GM18498 (cell line): ENCODE results near the gene CILP2.

ENCODE experiments used
- ATAC-seq: cut with Tn5 transposase; IDR thresholded peaks from one replicate; pipeline ENCODE4 v1.9.1; 2021; ENCODE audit warnings: mild to moderate bottlenecking, moderate library complexity; ENCODE audit not compliant: unreplicated experiment

Gene CILP2

GRCh38 chr19:19562665-19563347, 24.7 kb downstream of the CILP2 start:
- ATAC-seq: no peak

GRCh38 chr19:19563348-19563848, 25.3 kb downstream of the CILP2 start:
- no peak for ATAC-seq

- no peak for ATAC-seq
Observed at GRCh38 chr19:19566306-19566705, 28.2 kb downstream of the CILP2 start.

GRCh38 chr19:19567391-19567790, 29.3 kb downstream of the CILP2 start:
- ATAC-seq: no peak

- no peak for ATAC-seq
Observed at GRCh38 chr19:19568802-19569756, 31.0 kb downstream of the CILP2 start.

DNA sequence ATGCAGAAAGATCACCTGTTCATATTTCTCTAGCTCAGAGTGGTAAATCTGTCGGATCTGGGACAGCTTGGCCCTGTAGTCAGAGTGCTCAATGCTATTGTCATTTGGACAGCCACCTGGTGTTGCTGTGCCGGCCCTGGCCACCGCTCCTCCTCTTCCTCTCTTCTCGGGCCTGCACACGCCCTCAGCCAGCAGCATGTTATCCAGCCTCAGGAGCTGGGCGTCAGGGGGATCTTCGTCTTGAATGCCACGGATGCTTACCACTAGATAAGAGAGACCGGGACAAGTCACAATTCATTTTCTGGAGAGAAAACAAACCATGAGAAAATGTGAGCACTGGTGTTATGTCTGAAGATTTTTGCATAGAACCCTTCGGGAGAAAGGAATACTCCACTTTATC, 32.5 kb downstream of the CILP2 start:
- no peak for ATAC-seq

- ATAC-seq: no peak
Observed at GRCh38 chr19:19571071-19571786, 33.2 kb downstream of the CILP2 start.

DNA sequence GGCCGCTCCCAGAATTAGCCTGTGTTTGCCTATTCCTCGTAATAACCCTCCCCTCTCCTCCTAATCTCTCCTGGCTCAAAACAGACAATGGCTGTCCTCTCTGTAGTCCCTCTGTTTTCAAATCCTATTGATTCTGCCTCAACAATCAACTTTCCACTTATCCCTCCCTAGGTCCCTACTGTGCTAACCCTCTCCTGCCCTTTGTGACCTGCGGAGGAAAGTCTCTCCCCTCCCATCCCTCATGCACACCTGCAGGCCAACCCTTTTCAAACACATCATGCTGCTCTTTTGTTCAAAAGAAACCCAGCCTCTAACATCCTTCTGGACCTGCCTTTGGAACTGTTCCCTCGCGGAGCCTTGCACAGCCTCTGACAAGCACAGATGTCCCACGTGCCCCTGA, 37.3 kb downstream of the CILP2 start:
- ATAC-seq: no peak

GRCh38 chr19:19578252-19578651, 40.2 kb downstream of the CILP2 start:
- no peak for ATAC-seq

GRCh38 chr19:19579533-19580361, 41.7 kb downstream of the CILP2 start:
- ATAC-seq: no peak

- ATAC-seq: no peak
Observed at GRCh38 chr19:19580418-19580817, 42.4 kb downstream of the CILP2 start.

DNA sequence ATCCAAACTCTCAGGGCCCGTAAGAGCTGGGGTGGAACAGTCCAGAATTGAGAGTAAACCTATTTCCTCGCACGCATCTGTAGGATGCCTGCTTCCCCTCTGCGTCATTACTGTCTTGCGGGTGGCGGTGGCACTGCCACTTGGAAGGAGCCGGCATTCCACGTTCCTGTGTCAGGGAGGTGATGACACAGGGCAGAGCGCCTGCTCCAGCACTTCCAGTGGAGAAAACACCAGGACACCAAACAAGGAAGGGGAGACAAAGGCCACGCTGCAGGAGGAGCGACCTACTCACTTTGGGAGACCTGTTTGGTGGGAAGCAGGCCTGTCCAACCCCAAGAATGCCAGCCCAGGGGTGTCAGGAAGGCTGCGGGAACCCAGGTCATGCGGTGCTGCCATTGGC, 43.3 kb downstream of the CILP2 start:
- ATAC-seq: no peak

DNA sequence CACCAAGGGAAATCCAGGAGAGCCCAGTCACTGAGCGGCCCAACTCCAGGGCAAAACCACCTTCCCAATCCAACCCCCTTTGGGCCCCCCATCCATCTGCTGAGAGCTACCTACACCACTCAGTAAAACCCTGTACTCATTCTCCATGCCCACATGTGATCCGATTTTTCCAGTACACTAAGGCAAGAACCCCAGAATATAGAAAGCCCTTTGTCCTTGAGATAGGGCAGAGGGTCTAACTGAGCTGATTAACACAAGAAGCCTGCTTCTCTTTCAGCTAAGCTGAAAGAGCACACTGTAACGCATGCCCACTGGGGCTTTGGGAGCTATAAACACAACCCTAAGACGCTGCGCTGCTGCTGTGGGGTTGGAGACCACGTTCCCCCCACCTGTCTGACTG, 44.4 kb downstream of the CILP2 start:
- ATAC-seq: no peak

DNA sequence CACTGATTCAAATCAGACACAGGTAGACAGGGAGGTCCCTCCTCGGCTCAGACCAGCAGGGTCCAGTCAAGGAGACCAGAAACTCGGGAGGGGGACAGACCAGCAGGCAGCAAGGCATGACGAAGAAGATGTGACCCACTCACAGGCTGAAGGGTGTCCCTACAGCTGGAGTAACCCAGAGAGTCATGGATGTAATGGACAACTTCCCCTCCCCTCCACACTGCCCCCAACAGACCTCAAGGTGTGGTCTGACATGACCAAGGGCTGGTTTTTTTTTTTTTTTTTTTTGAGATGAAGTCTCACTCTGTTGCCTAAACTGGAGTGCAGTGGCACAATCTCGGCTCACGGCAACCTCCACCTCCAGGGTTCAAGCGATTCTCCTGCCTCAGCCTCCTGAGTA, 46.3 kb downstream of the CILP2 start:
- ATAC-seq: no peak

- ATAC-seq: no peak
Observed at GRCh38 chr19:19587771-19588170, 49.7 kb downstream of the CILP2 start.

DNA sequence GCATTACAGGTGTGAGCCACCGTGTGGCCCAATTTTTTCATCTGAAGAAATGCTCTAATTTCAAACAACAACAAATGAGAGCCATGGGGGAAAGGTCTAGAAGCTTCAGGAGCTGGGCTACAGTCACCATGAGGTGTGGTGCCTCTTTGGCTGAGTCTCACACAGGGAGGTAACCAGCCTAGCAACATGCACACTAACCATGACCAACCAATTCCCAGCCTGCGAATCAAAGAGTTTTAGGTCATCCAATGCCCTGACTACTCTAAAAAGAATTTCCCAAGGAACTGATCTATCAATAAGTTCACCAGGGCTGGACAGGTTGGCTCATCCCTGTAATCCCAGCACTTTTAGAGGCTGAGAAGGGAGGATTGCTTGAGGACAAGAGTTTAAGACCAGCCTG, 50.5 kb downstream of the CILP2 start:
- no peak for ATAC-seq

GRCh38 chr19:19591133-19591825, 53.2 kb downstream of the CILP2 start:
- no peak for ATAC-seq

DNA sequence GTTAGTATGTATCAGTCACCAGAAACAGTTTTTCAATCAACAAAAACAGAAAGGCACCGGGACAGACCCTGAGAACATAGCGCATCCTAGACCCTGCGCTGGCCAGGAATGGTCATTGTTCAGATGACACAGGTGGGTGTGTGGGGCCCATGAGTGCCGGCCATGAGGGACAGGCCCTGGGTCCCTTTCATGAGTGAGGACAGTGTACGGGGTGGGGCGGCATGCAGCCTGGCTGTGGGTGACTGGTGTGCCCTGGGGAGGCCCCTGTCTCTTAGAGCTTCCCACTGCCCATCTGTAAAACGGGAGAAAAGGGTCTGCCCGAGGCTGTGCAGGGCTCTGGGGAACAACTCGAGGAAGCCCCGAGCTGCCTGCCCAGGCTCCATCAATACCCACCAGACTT, 54.6 kb downstream of the CILP2 start:
- ATAC-seq: no peak

- ATAC-seq: no peak
Observed at GRCh38 chr19:19594381-19594780, 56.3 kb downstream of the CILP2 start.

DNA sequence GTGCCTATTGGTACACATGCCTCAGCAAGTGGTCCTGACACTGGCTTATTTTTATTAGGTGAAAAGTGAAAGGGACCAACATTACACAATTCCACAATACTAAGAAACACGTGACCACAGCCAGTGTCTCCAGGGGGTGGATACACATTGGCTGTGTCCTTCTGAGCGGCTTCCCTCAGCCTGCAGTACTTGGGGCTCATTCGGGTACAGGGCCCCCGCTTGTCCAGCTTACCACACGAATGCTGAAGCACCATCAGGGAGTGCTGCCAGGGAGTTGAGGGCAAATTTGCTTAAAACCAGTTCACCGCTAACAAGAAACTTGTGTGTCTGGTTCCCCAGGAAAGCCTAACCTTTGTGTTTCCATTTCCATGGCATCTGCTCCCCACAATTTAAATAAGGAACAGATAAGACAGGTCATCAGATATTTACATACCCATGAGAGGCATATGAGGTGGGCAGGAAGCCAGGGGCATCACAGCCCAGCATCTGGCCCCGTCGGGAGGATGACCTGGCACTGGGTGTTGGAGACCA, 57.2 kb downstream of the CILP2 start:
- no peak for ATAC-seq
